ENCODE data around the gene FERMT2.

FERMT2 gene

DNA sequence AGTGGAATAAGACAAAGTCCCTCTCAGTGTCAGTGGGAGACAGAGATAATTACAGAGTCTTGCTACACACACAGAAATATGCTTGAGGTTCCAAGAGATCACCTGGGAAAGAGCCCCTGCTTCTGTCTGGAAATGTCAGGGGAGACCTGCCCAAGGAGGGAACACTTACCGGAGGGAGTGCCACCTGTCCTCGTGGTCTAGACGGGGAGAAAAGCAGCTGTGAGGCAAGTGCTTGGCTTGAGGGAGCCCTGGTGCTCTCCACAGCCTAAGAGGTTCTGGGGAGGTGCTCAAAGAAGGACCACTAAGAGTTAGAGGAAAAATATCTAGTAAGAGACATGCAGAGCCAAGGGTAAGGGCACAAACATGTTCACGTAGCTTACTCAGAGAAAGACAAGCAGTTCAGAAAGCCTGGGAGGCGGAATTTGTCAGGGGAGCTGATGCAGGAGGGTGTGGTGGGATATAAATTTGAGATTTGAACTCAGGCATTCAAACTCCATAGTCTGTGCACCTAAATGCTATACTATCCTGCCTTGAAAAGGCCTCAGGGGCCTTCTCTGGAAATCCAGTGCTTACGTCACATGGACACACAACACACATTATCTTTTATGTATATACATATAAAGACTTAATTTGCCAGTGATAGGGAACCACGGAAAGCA, 121.2 kb downstream of the FERMT2 start:
- Histone ChIP-seq H3K4me1 (ENCODE audit: insufficient read depth, low read length, poor library complexity, severe bottlenecking) (no peaks in the 10 kb centered on the region), H3K27me3 (ENCODE audit: insufficient read depth, low read length, poor library complexity, severe bottlenecking) (no peaks in the 10 kb centered on the region), H3K9me2 (replicated peaks; ENCODE audit: low read depth, low read length) (no peaks in the 10 kb centered on the region), H3K79me2 (ENCODE audit: insufficient read depth, low read length) (no peaks in the 10 kb centered on the region), H3K9ac (ENCODE audit: low read depth, low read length, poor library complexity, severe bottlenecking) (no peak overlapping the region), H3F3A (ENCODE audit: low read depth) (no peaks in the 10 kb centered on the region), H2AFZ (ENCODE audit: low read length) (peak overlapping the region; percentile 62; the same call in 1 of the 2 replicates), H3K36me3 (ENCODE audit: insufficient read depth, low read length) (no peaks in the 10 kb centered on the region), H3K9me3 (ENCODE audit: insufficient read depth, low read depth, low read length) (no peaks in the 10 kb centered on the region), H3K4me2 (ENCODE audit: low read depth, low read length, poor library complexity, severe bottlenecking) (no peak overlapping the region), H4K20me1 (ENCODE audit: insufficient read depth, low read length, poor library complexity, severe bottlenecking) (no peaks in the 10 kb centered on the region), H3K4me3 (ENCODE audit: low read length, poor library complexity, severe bottlenecking) (no peak overlapping the region)
- no peak for TF ChIP-seq EZH2phosphoT487 (IDR thresholded peaks at IDR 0.05; ENCODE audit: borderline replicate concordance)
- TF ChIP-seq, protein P1, sequence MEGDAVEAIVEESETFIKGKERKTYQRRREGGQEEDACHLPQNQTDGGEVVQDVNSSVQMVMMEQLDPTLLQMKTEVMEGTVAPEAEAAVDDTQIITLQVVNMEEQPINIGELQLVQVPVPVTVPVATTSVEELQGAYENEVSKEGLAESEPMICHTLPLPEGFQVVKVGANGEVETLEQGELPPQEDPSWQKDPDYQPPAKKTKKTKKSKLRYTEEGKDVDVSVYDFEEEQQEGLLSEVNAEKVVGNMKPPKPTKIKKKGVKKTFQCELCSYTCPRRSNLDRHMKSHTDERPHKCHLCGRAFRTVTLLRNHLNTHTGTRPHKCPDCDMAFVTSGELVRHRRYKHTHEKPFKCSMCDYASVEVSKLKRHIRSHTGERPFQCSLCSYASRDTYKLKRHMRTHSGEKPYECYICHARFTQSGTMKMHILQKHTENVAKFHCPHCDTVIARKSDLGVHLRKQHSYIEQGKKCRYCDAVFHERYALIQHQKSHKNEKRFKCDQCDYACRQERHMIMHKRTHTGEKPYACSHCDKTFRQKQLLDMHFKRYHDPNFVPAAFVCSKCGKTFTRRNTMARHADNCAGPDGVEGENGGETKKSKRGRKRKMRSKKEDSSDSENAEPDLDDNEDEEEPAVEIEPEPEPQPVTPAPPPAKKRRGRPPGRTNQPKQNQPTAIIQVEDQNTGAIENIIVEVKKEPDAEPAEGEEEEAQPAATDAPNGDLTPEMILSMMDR (conservative IDR thresholded peaks at IDR 0.05; ENCODE audit: low read length), result no peak

DNA sequence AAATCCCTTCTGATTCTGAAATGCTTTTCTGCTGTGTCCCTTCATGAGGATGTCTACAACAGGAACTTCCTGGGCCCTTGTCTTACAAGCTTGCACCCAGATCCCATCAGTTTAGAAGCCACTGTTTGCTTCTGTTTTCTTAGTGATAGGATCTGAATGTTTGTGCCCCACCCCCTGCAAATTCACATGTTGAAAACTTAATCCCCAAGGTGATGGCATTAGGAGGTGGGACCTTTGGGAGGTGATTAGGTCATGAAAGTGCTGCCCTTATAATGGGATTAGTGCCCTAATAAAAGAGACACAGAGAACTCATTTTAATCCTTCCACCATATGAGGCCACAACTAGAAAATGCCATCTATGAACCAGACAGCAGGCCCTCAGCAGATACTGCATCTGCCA, 123.4 kb downstream of the FERMT2 start:
- no peaks in the 10 kb centered on the region for H3K36me3 ChIP-seq (ENCODE audit: insufficient read depth, low read length)
- no peaks in the 10 kb centered on the region for H3K4me1 ChIP-seq (ENCODE audit: insufficient read depth, low read length, poor library complexity, severe bottlenecking)
- H3K9me3 ChIP-seq (ENCODE audit: insufficient read depth, low read depth, low read length), result no peaks in the 10 kb centered on the region
- H3K79me2 ChIP-seq (ENCODE audit: insufficient read depth, low read length), result no peaks in the 10 kb centered on the region
- no peak for TF ChIP-seq EZH2phosphoT487 (IDR thresholded peaks at IDR 0.05; ENCODE audit: borderline replicate concordance)
- TF ChIP-seq, protein P1 (conservative IDR thresholded peaks at IDR 0.05; ENCODE audit: low read length), result no peak
- no peaks in the 10 kb centered on the region for H3F3A ChIP-seq (ENCODE audit: low read depth)
- H3K4me3 ChIP-seq (ENCODE audit: low read length, poor library complexity, severe bottlenecking), result no peak overlapping the region
- no peaks in the 10 kb centered on the region for H4K20me1 ChIP-seq (ENCODE audit: insufficient read depth, low read length, poor library complexity, severe bottlenecking)
- H3K9ac ChIP-seq (ENCODE audit: low read depth, low read length, poor library complexity, severe bottlenecking), result no peak overlapping the region
- no peak overlapping the region for H3K4me2 ChIP-seq (ENCODE audit: low read depth, low read length, poor library complexity, severe bottlenecking)
- no peaks in the 10 kb centered on the region for H3K9me2 ChIP-seq (replicated peaks; ENCODE audit: low read depth, low read length)
- H2AFZ ChIP-seq (ENCODE audit: low read length), result peak overlapping the region; percentile 80
- no peaks in the 10 kb centered on the region for H3K27me3 ChIP-seq (ENCODE audit: insufficient read depth, low read length, poor library complexity, severe bottlenecking)

GRCh38 chr14:52825085-52825484, 125.8 kb downstream of the FERMT2 start:
- no peaks in the 10 kb centered on the region for H3K36me3 ChIP-seq (ENCODE audit: insufficient read depth, low read length)
- no peak overlapping the region for H3K9ac ChIP-seq (ENCODE audit: low read depth, low read length, poor library complexity, severe bottlenecking)
- no peaks in the 10 kb centered on the region for H4K20me1 ChIP-seq (ENCODE audit: insufficient read depth, low read length, poor library complexity, severe bottlenecking)
- H3F3A ChIP-seq (ENCODE audit: low read depth), result no peaks in the 10 kb centered on the region
- no peak overlapping the region for H3K4me2 ChIP-seq (ENCODE audit: low read depth, low read length, poor library complexity, severe bottlenecking)
- H3K9me3 ChIP-seq (ENCODE audit: insufficient read depth, low read depth, low read length), result no peaks in the 10 kb centered on the region
- no peak overlapping the region for H2AFZ ChIP-seq (ENCODE audit: low read length)
- H3K4me3 ChIP-seq (ENCODE audit: low read length, poor library complexity, severe bottlenecking), result no peak overlapping the region
- H3K9me2 ChIP-seq (replicated peaks; ENCODE audit: low read depth, low read length), result no peaks in the 10 kb centered on the region
- no peaks in the 10 kb centered on the region for H3K27me3 ChIP-seq (ENCODE audit: insufficient read depth, low read length, poor library complexity, severe bottlenecking)
- H3K79me2 ChIP-seq (ENCODE audit: insufficient read depth, low read length), result no peaks in the 10 kb centered on the region
- TF ChIP-seq EZH2phosphoT487 (IDR thresholded peaks at IDR 0.05; ENCODE audit: borderline replicate concordance), result no peak
- TF ChIP-seq, protein P1 (conservative IDR thresholded peaks at IDR 0.05; ENCODE audit: low read length), result no peak
- H3K4me1 ChIP-seq (ENCODE audit: insufficient read depth, low read length, poor library complexity, severe bottlenecking), result no peaks in the 10 kb centered on the region
